CD4-positive, CD25-positive, alpha-beta regulatory T cell (primary cell): ENCODE measurements around the gene TMBIM1. TPM values are rescaled to one million over a fixed set of nuclear protein-coding genes. Genes with fewer than 3 reads are reported as not detected.
A peak's percentile ranks its signal among the peaks of the same experiment; 100 is the strongest.

Experiments
- ATAC-seq, 2 donors: fragments of 150-1000 bp; cut with Tn5 transposase; one replicate each; pipeline ENCODE4 v1.10.0; 2021; ENCODE audit warnings: low read depth in 2 of 2, moderate number of reproducible peaks in 2 of 2, moderate library complexity in 1 of 2
- DNase-seq, 3 donors: peaks; one replicate each; pipeline versions ENCODE4 v3.0.0 to v3.0.0-alpha.2; 2012 to 2022; ENCODE audit warnings: mixed read lengths in 1 of 3
- H3K27ac ChIP-seq: one replicate; pipeline ENCODE4 v1.7.0; 2013; ENCODE audit warnings: mild to moderate bottlenecking, low read length; ENCODE audit not compliant: insufficient read depth, poor library complexity, severe bottlenecking
- H3K27me3 ChIP-seq: one replicate; pipeline ENCODE4 v1.7.0; 2013; ENCODE audit warnings: low read length; ENCODE audit not compliant: control insufficient read depth, insufficient read depth
- H3K36me3 ChIP-seq: one replicate; pipeline ENCODE4 v1.7.0; 2013; ENCODE audit warnings: mild to moderate bottlenecking, low read length, moderate library complexity; ENCODE audit not compliant: control insufficient read depth, insufficient read depth
- H3K4me1 ChIP-seq: 2 replicates; pipeline ENCODE4 v1.7.0; 2013; ENCODE audit warnings: mild to moderate bottlenecking, low read length; ENCODE audit not compliant: insufficient read depth, control insufficient read depth, poor library complexity, severe bottlenecking
- H3K4me3 ChIP-seq: one replicate; pipeline ENCODE4 v1.7.0; 2013; ENCODE audit warnings: low read depth, mild to moderate bottlenecking, low read length, moderate library complexity
- H3K9me3 ChIP-seq, 2 experiments: 1 replicate in 1 of 2; 2 replicates in 1 of 2; pipeline ENCODE4 v1.7.0; 2013; ENCODE audit warnings: low read length in 2 of 2, mild to moderate bottlenecking in 1 of 2, moderate library complexity in 1 of 2; ENCODE audit not compliant: control insufficient read depth in 2 of 2
- H3K27ac Mint-ChIP-seq, 3 donors: one replicate each; pipeline ENCODE4 v1.8.0; 2020 to 2022; ENCODE audit warnings: mild to moderate bottlenecking in 3 of 3, mixed read lengths in 3 of 3, moderate library complexity in 2 of 3
- H3K27me3 Mint-ChIP-seq: one replicate; pipeline ENCODE4 v1.8.0; 2022; ENCODE audit warnings: mild to moderate bottlenecking, mixed read lengths
- H3K36me3 Mint-ChIP-seq: one replicate; pipeline ENCODE4 v1.8.0; 2020; ENCODE audit warnings: mixed read lengths
- H3K4me1 Mint-ChIP-seq, 4 donors: one replicate each; pipeline ENCODE4 v1.8.0; 2020 to 2022; ENCODE audit warnings: mixed read lengths in 4 of 4, mild to moderate bottlenecking in 1 of 4
- H3K4me3 Mint-ChIP-seq, 4 donors: one replicate each; pipeline ENCODE4 v1.8.0; 2020 to 2022; ENCODE audit warnings: mild to moderate bottlenecking in 4 of 4, mixed read lengths in 4 of 4, moderate library complexity in 3 of 4
- H3K9me3 Mint-ChIP-seq, 7 donors: one replicate each; pipeline ENCODE4 v1.8.0; 2020 to 2022; ENCODE audit warnings: mixed read lengths in 7 of 7, mild to moderate bottlenecking in 3 of 7, moderate library complexity in 2 of 7
- polyA plus RNA-seq, 4 donors: library from polyadenylated mRNA; unstranded; fragments of 300-500 nt; fragmentation: Illumina TruSeq; gene quantifications; one replicate each; pipeline ENCODE4 v1.2.3, GENCODE V29; 2021
- total RNA-seq: library from RNA; stranded (reverse); gene quantifications from one replicate; pipeline ENCODE4 v1.2.3, GENCODE V29; 2022

The TMBIM1 gene
- total and polyA plus RNA-seq, 5 donors from 2014 or later, result 96.4 to 180 (median 162) TPM

DNA sequence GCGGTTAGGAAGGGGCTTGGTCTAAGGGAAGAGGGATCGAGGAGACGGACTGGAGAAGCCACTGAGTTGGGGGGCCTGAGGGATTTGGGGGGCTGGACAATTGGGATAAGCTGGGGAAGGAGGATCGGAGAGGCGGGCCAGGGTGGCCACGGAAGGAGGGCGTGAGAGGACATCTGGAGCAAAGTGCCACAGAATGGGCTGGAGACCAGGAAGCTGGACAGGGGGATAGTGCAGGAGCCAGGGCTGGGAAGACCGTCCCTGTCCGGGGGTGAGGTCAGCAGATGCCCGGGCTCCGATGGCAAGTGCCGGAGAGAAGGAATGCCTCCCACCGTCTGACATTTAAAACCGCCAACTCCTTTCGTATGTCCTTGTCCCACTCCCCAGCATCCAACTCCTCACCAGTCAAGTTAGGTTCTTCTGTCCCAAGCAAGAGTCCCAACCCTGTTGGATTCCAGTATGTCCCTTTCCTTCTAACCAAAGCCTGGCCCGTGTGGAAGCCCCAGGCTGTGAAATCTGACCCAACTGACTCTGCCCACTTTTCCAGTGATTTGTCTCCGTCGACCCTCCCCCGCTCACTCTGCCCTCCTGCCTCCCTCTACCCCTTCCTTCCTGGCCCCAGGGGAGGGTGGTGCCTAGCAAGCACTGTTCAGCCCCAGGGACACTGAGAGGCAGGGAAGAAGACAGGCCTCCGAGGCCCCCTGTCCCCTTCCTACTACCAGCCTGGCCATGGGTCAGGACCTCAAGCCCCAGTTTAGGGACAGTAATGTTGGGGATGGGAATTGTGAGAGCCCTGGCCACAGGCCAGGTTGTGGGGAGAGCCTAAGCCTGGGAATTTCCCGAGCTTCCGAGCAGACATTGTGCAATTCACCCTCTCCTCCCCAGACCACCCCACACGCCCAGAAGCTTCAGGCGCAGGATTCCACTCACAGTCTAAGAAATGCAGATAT lies 31.5 kb upstream of the TMBIM1 start:
- ATAC-seq, result no peak
- no peak overlapping the region for H3K27ac ChIP-seq
- H3K4me3 Mint-ChIP-seq, result peak overlapping the region; percentile 79 to 87 (median 85)
- peaks cover 6% of the 10 kb centered on the region for H3K36me3 Mint-ChIP-seq
- no peaks in the 10 kb centered on the region for H3K9me3 Mint-ChIP-seq
- no peaks in the 10 kb centered on the region for H3K9me3 ChIP-seq
- peaks cover 0 to 47% (median 19%) of the 10 kb centered on the region in 4 donors for H3K4me1 Mint-ChIP-seq
- H3K27me3 Mint-ChIP-seq, result peaks cover 17% of the 10 kb centered on the region
- peak in 1 of 3 donors; percentile 7 for DNase-seq
- no peaks in the 10 kb centered on the region for H3K36me3 ChIP-seq
- peak overlapping the region; percentile 31 for H3K4me3 ChIP-seq
- H3K4me1 ChIP-seq, result peaks cover 15% of the 10 kb centered on the region
- peak overlapping the region in 2 of 3 donors; percentile 55 to 56 for H3K27ac Mint-ChIP-seq
- H3K27me3 ChIP-seq, result no peaks in the 10 kb centered on the region

GRCh38 chr2:218322768-218323525 lies 30.6 kb upstream of the TMBIM1 start:
- Mint-ChIP-seq H3K27me3 (peaks cover 16% of the 10 kb centered on the region), H3K36me3 (peaks cover 11% of the 10 kb centered on the region), H3K4me3 (peak overlapping the region; percentile 79 to 94 (median 86)), H3K9me3 (no peaks in the 10 kb centered on the region), H3K4me1 (peaks cover 0 to 54% (median 21%) of the 10 kb centered on the region in 4 donors), H3K27ac (peak overlapping the region; percentile 56 to 95 (median 91))
- ATAC-seq (peak; percentile 47 to 50), DNase-seq (peak; percentile 35 to 61 (median 39))
- Histone ChIP-seq H3K27me3 (no peaks in the 10 kb centered on the region), H3K4me1 (peaks cover 15% of the 10 kb centered on the region), H3K9me3 (no peaks in the 10 kb centered on the region), H3K27ac (no peak overlapping the region), H3K4me3 (peak overlapping the region; percentile 55), H3K36me3 (no peaks in the 10 kb centered on the region)

DNA sequence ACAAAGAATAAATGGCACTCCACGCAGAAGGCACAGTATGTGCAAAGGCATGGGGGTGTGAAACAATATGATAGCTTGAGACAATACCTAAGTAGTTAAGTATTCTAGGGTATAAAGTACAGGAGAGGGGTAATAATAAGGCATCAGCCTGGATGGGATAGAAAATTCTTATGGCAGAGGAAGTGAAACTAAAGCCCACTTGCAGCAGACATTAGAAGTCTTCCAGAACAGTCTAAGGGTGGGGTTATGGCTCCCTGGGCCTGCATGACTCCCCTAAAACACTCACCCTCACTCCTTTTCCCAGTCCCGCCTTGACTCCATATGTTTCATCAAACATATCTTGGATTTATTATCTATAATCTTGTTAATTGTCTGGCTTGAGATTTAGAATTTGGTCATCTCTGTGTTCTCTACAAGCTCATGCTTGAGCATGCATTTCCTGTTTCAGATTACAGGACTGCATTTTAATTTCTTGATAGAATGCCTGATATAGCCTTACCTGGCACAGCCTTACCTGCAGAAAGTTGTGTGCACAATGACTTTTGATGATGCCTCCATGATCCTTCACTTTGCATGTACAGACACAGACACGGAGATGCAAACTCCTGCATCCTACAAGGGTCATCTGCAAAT lies 28.5 kb upstream of the TMBIM1 start:
- Histone ChIP-seq H3K9me3 (no peaks in the 10 kb centered on the region), H3K36me3 (no peaks in the 10 kb centered on the region), H3K4me3 (no peak overlapping the region), H3K27me3 (no peaks in the 10 kb centered on the region), H3K4me1 (peaks cover 34% of the 10 kb centered on the region), H3K27ac (no peak overlapping the region)
- DNase-seq (no peak), ATAC-seq (no peak)
- Mint-ChIP-seq H3K4me3 (peak overlapping the region in 3 of 4 donors; percentile 33 to 77 (median 76)), H3K9me3 (peaks cover 0 to 2% (median 0%) of the 10 kb centered on the region in 7 donors), H3K27me3 (peaks cover 13% of the 10 kb centered on the region), H3K36me3 (peaks cover 16% of the 10 kb centered on the region), H3K4me1 (peaks cover 2 to 68% (median 39%) of the 10 kb centered on the region in 4 donors), H3K27ac (peak overlapping the region in 2 of 3 donors; percentile 63 to 67)

DNA sequence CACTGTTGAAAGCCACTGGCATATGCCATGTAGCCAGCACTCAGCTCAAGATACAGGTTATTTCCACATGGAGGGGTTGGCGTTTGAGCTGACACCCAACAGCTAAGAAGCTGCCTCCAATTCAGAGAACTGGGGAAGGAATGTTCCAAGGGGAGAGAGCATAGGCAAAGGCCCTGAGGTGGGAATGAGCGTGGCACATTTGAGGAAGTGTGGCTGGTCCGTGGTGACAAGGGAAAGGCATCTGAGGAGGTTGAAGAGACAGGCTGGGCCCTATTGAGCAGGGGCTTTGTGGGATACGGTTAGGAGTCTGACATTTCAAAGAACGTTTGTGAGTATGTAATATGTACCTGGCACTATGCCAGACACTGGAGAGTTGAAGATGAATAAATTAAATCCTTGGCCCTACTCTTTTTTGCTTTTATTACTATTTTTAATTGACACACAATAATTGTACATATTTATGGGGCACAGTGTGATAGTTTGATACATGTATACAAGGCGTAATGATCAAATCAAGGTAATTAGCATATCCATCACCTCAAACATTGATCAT lies 27.6 kb upstream of the TMBIM1 start:
- Mint-ChIP-seq H3K4me1 (peaks cover 6 to 71% (median 43%) of the 10 kb centered on the region in 4 donors), H3K27me3 (peaks cover 13% of the 10 kb centered on the region), H3K9me3 (peaks cover 0 to 2% (median 0%) of the 10 kb centered on the region in 7 donors), H3K27ac (peak overlapping the region in 2 of 3 donors; percentile 52 to 78), H3K36me3 (peaks cover 16% of the 10 kb centered on the region), H3K4me3 (peak overlapping the region in 2 of 4 donors; percentile 11 to 28)
- Histone ChIP-seq H3K9me3 (no peaks in the 10 kb centered on the region), H3K27ac (no peak overlapping the region), H3K4me1 (peaks cover 35% of the 10 kb centered on the region), H3K4me3 (no peak overlapping the region), H3K27me3 (no peaks in the 10 kb centered on the region), H3K36me3 (no peaks in the 10 kb centered on the region)
- no peak for ATAC-seq
- DNase-seq, result no peak

- Mint-ChIP-seq H3K9me3 (peaks cover 0 to 2% (median 0%) of the 10 kb centered on the region in 7 donors), H3K27ac (peak overlapping the region in 2 of 3 donors; percentile 65 to 100), H3K36me3 (peaks cover 16% of the 10 kb centered on the region), H3K4me3 (no peak overlapping the region), H3K4me1 (peaks cover 6 to 61% (median 38%) of the 10 kb centered on the region in 4 donors), H3K27me3 (peaks cover under 1% of the 10 kb centered on the region)
- Histone ChIP-seq H3K9me3 (no peaks in the 10 kb centered on the region), H3K36me3 (no peaks in the 10 kb centered on the region), H3K27me3 (no peaks in the 10 kb centered on the region), H3K4me1 (peaks cover 26% of the 10 kb centered on the region), H3K27ac (no peak overlapping the region), H3K4me3 (no peak overlapping the region)
- DNase-seq, result no peak
- ATAC-seq, result no peak
Observed at GRCh38 chr2:218318241-218318640, 25.9 kb upstream of the TMBIM1 start.

DNA sequence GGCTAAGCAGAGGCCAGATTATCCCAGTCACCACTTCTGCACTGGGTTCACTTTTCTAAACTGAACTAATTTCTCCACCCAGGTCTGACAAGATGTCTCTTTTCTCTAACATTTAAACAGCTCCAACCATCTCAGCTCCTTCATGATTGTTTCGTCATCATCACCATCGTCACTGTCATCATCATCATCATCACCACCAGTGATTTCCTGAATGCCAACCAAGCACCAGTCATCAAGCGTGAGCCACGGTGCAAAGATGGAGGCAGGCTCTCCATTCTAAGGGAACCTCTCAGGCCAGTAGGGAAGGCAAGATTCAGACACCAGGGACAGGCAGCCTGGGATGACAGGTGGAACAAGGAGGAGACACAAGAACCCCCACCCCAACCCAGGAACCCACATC lies 25.5 kb upstream of the TMBIM1 start:
- H3K36me3 Mint-ChIP-seq, result peaks cover 16% of the 10 kb centered on the region
- DNase-seq, result no peak
- Histone ChIP-seq H3K27me3 (no peaks in the 10 kb centered on the region), H3K36me3 (no peaks in the 10 kb centered on the region), H3K27ac (no peak overlapping the region), H3K9me3 (no peaks in the 10 kb centered on the region), H3K4me1 (peaks cover 23% of the 10 kb centered on the region), H3K4me3 (peak overlapping the region; percentile 19)
- ATAC-seq, result no peak
- no peaks in the 10 kb centered on the region for H3K27me3 Mint-ChIP-seq
- peak overlapping the region in 2 of 4 donors; percentile 31 to 90 for H3K4me3 Mint-ChIP-seq
- peaks cover 0 to 2% (median 0%) of the 10 kb centered on the region in 7 donors for H3K9me3 Mint-ChIP-seq
- H3K4me1 Mint-ChIP-seq, result peaks cover 6 to 61% (median 38%) of the 10 kb centered on the region in 4 donors
- H3K27ac Mint-ChIP-seq, result peak overlapping the region; percentile 3 to 100 (median 99)

GRCh38 chr2:218317303-218317630 lies 25.0 kb upstream of the TMBIM1 start:
- Histone ChIP-seq H3K9me3 (no peaks in the 10 kb centered on the region), H3K4me3 (peak overlapping the region; percentile 60)

More at GRCh38 chr2:218317303-218317630, 25.0 kb upstream of the TMBIM1 start:
- Histone ChIP-seq H3K36me3 (no peaks in the 10 kb centered on the region), H3K27me3 (no peaks in the 10 kb centered on the region), H3K27ac (no peak overlapping the region), H3K4me1 (peaks cover 21% of the 10 kb centered on the region)
- H3K4me1 Mint-ChIP-seq, result peaks cover 6 to 57% (median 33%) of the 10 kb centered on the region in 4 donors
- H3K27me3 Mint-ChIP-seq, result no peaks in the 10 kb centered on the region
- peaks cover 16% of the 10 kb centered on the region for H3K36me3 Mint-ChIP-seq
- peaks cover 0 to 2% (median 0%) of the 10 kb centered on the region in 7 donors for H3K9me3 Mint-ChIP-seq
- no peak for ATAC-seq
- H3K4me3 Mint-ChIP-seq, result peak overlapping the region in 3 of 4 donors; percentile 31 to 90 (median 45)
- DNase-seq, result no peak
- peak overlapping the region; percentile 3 to 100 (median 99) for H3K27ac Mint-ChIP-seq
